ENCODE measurements around the gene SLC12A3.

SLC12A3 gene

GRCh38 chr16:56895813-56896212 lies 30.8 kb downstream of the SLC12A3 start:
- DNase-seq (ENCODE audit: low read depth) = no peak

GRCh38 chr16:56896244-56896643 lies 31.2 kb downstream of the SLC12A3 start:
- no peak for DNase-seq (ENCODE audit: low read depth)

GRCh38 chr16:56897026-56897799 lies 32.2 kb downstream of the SLC12A3 start:
- DNase-seq (ENCODE audit: low read depth) = no peak

- DNase-seq (ENCODE audit: low read depth) = no peak
Measured at GRCh38 chr16:56898847-56899246, 33.8 kb downstream of the SLC12A3 start.

GRCh38 chr16:56903866-56904265 lies 38.9 kb downstream of the SLC12A3 start:
- DNase-seq (ENCODE audit: low read depth) = no peak

- no peak for DNase-seq (ENCODE audit: low read depth)
Measured at GRCh38 chr16:56907401-56907800, 42.4 kb downstream of the SLC12A3 start.

- DNase-seq (ENCODE audit: low read depth) = no peak
Measured at GRCh38 chr16:56909527-56909979, 44.5 kb downstream of the SLC12A3 start.

GRCh38 chr16:56910112-56910511 lies 45.1 kb downstream of the SLC12A3 start:
- no peak for DNase-seq (ENCODE audit: low read depth)

- DNase-seq (ENCODE audit: low read depth) = no peak
Measured at GRCh38 chr16:56910654-56911539, 45.9 kb downstream of the SLC12A3 start.

- DNase-seq (ENCODE audit: low read depth) = no peak
Measured at GRCh38 chr16:56911771-56912571, 47.0 kb downstream of the SLC12A3 start.

- no peak for DNase-seq (ENCODE audit: low read depth)
Measured at GRCh38 chr16:56912746-56913708, 48.0 kb downstream of the SLC12A3 start.

- no peak for DNase-seq (ENCODE audit: low read depth)
Measured at GRCh38 chr16:56914896-56915295, 49.9 kb downstream of the SLC12A3 start.

- DNase-seq (ENCODE audit: low read depth) = no peak
Measured at GRCh38 chr16:56915336-56916119, 50.5 kb downstream of the SLC12A3 start.

- DNase-seq (ENCODE audit: low read depth) = no peak
Measured at GRCh38 chr16:56916571-56917403, 51.8 kb downstream of the SLC12A3 start.

- no peak for DNase-seq (ENCODE audit: low read depth)
Measured at GRCh38 chr16:56918467-56919012, 53.5 kb downstream of the SLC12A3 start.

GRCh38 chr16:56919099-56919800 lies 54.2 kb downstream of the SLC12A3 start:
- no peak for DNase-seq (ENCODE audit: low read depth)

- no peak for DNase-seq (ENCODE audit: low read depth)
Measured at GRCh38 chr16:56921571-56921970, 56.6 kb downstream of the SLC12A3 start.

- DNase-seq (ENCODE audit: low read depth) = no peak
Measured at GRCh38 chr16:56923481-56924091, 58.6 kb downstream of the SLC12A3 start.

Data from stimulated activated CD8-positive, alpha-beta memory T cell treated with anti-CD3 and anti-CD28 coated beads, Interleukin-12 subunit alpha, Interleukin-12 subunit beta, amount 100 ng/mL, for 4 hours (primary cell).